SU-DHL-6 (cell line): ENCODE results near the gene SHC3.

Experiments used
- EZH2phosphoT487 ChIP-seq: fragments of 200-600 bp; sonication (generic), shearing (Covaris generic); conservative IDR thresholded peaks from 2 replicates; pipeline ENCODE4 v1.6.1; 2018; ENCODE audit warnings: mild to moderate bottlenecking, antibody characterized with exemption, low read length, moderate library complexity, mixed read lengths
- TF ChIP-seq, protein P1 (sequence below): fragments of 200-600 bp; sonication (generic); IDR thresholded peaks from one replicate; pipeline ENCODE4 v1.5.1; 2017; ENCODE audit warnings: antibody characterized with exemption, mild to moderate bottlenecking, low read length, moderate library complexity; ENCODE audit not compliant: insufficient read depth, poor library complexity, severe bottlenecking

DNA sequence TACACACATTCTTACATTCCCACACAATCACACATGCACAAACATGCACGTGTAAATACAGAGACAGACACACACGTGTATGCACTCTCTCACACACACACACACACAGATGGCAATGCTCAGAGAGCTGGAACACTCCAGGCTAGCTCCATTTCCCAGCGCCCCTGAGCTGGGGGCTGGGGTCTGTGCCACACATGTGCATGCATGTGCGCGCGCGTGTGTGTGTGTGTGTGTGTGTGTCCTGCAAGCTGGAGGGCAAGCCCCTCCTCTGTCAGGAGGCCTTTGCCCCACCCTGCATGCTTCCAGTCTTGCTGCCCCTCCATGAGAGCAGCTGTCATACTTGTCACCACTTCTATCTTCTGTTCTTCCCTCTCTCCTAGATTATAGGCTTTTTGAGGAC is 204.0 kb downstream of the SHC3 start:
- TF ChIP-seq, protein P1, sequence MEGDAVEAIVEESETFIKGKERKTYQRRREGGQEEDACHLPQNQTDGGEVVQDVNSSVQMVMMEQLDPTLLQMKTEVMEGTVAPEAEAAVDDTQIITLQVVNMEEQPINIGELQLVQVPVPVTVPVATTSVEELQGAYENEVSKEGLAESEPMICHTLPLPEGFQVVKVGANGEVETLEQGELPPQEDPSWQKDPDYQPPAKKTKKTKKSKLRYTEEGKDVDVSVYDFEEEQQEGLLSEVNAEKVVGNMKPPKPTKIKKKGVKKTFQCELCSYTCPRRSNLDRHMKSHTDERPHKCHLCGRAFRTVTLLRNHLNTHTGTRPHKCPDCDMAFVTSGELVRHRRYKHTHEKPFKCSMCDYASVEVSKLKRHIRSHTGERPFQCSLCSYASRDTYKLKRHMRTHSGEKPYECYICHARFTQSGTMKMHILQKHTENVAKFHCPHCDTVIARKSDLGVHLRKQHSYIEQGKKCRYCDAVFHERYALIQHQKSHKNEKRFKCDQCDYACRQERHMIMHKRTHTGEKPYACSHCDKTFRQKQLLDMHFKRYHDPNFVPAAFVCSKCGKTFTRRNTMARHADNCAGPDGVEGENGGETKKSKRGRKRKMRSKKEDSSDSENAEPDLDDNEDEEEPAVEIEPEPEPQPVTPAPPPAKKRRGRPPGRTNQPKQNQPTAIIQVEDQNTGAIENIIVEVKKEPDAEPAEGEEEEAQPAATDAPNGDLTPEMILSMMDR = no peak
- TF ChIP-seq EZH2phosphoT487 = no peak
